ENCODE measurements around the gene CCDC17.

The CCDC17 gene

GRCh38 chr1:45583666-45584350 is 40.0 kb downstream of the CCDC17 start, which contains the start of gene NASP:
Gene NASP, plus strand, starts transcription at chr1:45584041. Its CDS starts 106 bp downstream, at chr1:45584147.
- DNase-seq (ENCODE audit: low read depth in 2 of 2) = peak; percentile 44 to 61

- DNase-seq (ENCODE audit: low read depth in 2 of 2) = peak; percentile 87
Observed at GRCh38 chr1:45583264-45583665, 40.6 kb downstream of the CCDC17 start.

DNA sequence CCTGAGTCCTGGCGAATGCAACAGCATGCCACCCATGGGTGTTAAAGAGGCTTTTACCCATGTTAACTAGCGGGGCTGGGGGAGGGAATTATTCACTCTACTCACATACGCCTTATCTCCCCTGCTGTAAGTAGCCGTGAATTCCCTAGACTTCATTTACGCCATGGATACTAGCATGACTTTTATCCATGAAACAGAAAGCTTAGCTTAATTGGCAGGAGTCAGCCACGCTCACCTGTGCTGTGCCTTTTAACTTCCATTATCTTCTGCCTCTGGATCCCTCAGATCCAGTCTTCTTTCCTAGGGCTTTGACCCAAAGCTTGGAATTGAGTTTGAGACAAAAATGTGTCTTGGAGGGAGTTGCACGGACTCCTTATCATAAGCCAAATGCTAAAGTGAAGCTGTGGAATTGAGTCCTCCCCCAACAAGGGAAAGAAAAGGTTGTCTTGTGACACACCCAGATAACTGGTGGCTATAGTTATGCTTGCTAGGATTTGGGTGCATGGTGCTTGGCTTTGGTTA is 49.7 kb downstream of the CCDC17 start:
- no peak for DNase-seq (ENCODE audit: low read depth in 2 of 2)

DNA sequence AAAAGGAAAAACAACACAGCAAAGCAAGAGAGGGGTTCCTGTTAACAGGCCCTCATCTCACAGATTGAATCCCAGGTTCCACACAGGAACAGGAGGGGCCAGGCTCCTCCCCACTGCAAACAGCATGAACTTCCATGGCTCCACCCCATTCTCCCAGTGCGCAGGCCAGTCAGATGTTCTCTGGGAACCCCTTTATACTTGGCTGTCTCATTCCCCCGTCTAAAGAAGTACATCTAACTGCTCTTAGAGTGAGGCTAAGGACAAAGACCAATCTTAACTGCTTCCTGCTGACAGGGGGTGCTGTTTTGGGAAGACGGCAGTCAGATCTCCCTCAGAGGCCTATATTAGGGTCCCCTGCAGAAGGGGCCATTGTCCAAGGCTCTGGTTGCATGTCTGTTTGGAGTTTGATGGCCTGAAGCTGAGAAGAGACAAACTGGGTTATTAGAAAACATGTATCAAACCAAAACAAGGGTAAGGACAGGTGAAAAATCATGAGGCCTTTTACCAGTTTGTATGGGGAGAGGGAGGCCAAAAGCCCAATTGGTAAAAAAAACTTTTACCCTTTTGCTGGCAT is 50.5 kb downstream of the CCDC17 start:
- no peak for DNase-seq (ENCODE audit: low read depth in 2 of 2)

GRCh38 chr1:45570631-45571030 is 53.2 kb downstream of the CCDC17 start:
- no peak for DNase-seq (ENCODE audit: low read depth in 2 of 2)

All from fibroblast of skin of left biceps (primary cell).